Hypothalamus (tissue), 51 donors: ENCODE data around the gene USP30.
"Not testable (repeated sequence)": the region's sequence is repeated elsewhere in the genome, so short reads cannot be mapped to it uniquely, and the experiment has no call there.

Source experiments
- DNase-seq, 51 donors: peaks; one replicate each; lab custom pipeline; 2025; lab: John Stamatoyannopoulos, UW

Gene USP30

GRCh38 chr12:109052097-109052413 lies 321 bp upstream of the USP30 start:
- DNase-seq, result no peak

- DNase-seq, result no peak
Measured at GRCh38 chr12:109053382-109054123, 1.2 kb downstream of the USP30 start.

- DNase-seq, result not testable (repeated sequence)
Measured at GRCh38 chr12:109054124-109054513, 1.7 kb downstream of the USP30 start.

- no peak for DNase-seq
Measured at GRCh38 chr12:109054520-109054919, 2.1 kb downstream of the USP30 start.

GRCh38 chr12:109056891-109057290 lies 4.5 kb downstream of the USP30 start:
- DNase-seq, result peak in 1 of 51 donors; percentile 13

- peak in 2 of 51 donors; percentile 22 to 51 for DNase-seq
Measured at GRCh38 chr12:109057376-109057775, 5.0 kb downstream of the USP30 start.

GRCh38 chr12:109058773-109059172 lies 6.4 kb downstream of the USP30 start:
- no peak for DNase-seq

GRCh38 chr12:109064143-109064542 lies 11.8 kb downstream of the USP30 start:
- DNase-seq, result no peak

GRCh38 chr12:109065154-109065852 lies 12.9 kb downstream of the USP30 start:
- no peak for DNase-seq

- DNase-seq, result no peak
Measured at GRCh38 chr12:109065853-109066193, 13.4 kb downstream of the USP30 start.

- no peak for DNase-seq
Measured at GRCh38 chr12:109069307-109070271, 17.2 kb downstream of the USP30 start.

- no peak for DNase-seq
Measured at GRCh38 chr12:109074866-109075265, 22.5 kb downstream of the USP30 start.

- peak in 1 of 51 donors; percentile 56 for DNase-seq
Measured at GRCh38 chr12:109082751-109083150, 30.4 kb downstream of the USP30 start.

- no peak for DNase-seq
Measured at GRCh38 chr12:109084425-109084824, 32.0 kb downstream of the USP30 start.

- no peak for DNase-seq
Measured at GRCh38 chr12:109085590-109085989, 33.2 kb downstream of the USP30 start.

- no peak for DNase-seq
Measured at GRCh38 chr12:109087250-109087649, 34.9 kb downstream of the USP30 start.

GRCh38 chr12:109088818-109089217 lies 36.4 kb downstream of the USP30 start:
- no peak for DNase-seq

GRCh38 chr12:109089683-109090082 lies 37.3 kb downstream of the USP30 start:
- DNase-seq, result no peak

GRCh38 chr12:109092497-109093021 lies 40.2 kb downstream of the USP30 start:
- DNase-seq, result no peak

- DNase-seq, result peak; percentile 22 to 96 (median 87)
Measured at GRCh38 chr12:109093022-109093918, 40.9 kb downstream of the USP30 start, which contains the start of gene ALKBH2. Gene ALKBH2, minus strand, starts transcription at chr12:109093472. Its CDS starts 686 bp downstream, at chr12:109092786.
